CD4-positive, alpha-beta T cell treated with Interferon alpha-2 for 1 hour (primary cell): ENCODE results near the gene ARHGAP26.

ENCODE experiments used
- DNase-seq, 2 donors: peaks; one replicate each; pipeline ENCODE4 v3.0.0-alpha.2; 2020 to 2022

The ARHGAP26 gene

GRCh38 chr5:142814122-142814521 lies 43.9 kb downstream of the ARHGAP26 start:
- no peak for DNase-seq

DNA sequence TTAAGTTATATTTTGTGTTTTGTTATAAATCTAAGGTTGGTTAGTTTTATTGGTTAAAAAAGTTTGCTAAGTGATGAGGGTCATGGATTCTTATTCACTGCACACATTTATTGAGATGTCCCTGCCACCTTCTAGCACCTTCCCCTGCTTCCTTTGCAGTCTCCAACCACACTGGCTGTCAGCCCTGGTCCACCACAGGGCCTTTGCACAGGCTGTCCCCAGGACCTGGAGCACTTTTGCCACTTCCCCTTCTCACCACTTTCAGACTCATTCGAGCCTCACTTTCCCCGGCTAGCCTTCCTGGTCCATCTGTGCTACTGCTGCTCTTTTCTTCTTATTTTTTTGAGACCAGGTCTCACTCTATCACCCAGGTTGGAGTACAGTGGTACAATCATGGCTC lies 45.3 kb downstream of the ARHGAP26 start:
- DNase-seq = no peak

- no peak for DNase-seq
Observed at GRCh38 chr5:142816531-142817430, 46.6 kb downstream of the ARHGAP26 start.

DNA sequence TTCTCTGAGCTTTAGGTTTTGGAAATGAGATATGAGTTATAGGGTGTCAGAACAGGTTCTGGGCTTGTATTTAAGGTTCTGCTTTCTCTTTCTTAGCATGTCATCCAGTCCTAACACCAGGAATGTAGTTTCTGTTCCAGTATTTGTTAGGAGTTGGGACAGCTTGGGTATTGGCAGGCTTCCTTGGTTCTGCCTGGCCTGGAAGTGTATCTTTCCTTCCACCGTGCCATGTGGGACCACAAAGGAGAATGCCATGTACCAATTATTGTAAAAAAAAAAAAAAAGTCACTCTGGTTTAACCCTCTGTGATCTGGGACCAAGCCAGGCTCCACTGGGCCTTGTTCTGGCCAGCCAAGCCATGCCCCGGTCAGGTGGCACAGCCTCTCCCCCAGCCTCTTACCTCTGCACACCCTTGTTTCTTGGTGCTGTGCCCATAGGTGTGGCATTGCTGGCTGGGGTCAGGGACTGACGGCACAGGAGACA lies 47.8 kb downstream of the ARHGAP26 start:
- no peak for DNase-seq

DNA sequence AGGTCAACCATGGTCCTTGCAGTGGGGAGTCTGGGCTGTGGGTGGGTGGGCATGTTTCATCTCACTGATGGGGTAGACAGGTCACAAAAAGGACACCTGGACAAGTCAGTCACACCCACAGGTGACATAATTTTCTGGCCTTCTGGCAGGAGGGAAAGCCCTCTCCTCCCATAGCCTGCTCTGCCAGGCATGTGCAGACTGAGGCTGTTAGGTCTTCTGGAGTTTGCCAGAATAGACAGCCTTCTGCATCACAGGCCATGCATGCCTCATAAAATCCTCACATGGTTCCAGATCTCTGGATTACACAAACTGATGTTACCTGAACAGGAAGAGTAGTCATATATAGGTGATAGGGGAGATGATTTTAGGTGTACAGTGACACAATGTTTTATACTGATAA lies 49.1 kb downstream of the ARHGAP26 start:
- DNase-seq = no peak

DNA sequence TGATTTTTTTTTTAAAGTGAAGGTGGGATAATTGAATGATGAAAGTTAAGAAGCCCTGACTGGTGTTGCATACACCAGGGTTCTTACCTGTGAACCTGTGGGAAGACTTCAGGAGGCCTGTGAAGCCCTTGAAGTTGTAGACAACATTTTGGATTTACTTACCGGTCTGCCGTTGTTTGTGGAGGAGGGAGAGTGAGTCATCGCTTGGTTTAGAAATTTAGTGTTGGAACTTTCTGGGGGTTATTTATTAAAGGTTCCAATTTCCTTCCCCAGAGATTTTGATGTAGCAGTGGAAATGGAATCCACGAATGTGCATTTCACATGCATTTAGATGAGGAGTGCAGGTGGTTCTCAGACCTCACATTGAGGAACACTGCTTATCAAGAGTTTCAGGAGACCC lies 49.6 kb downstream of the ARHGAP26 start:
- no peak for DNase-seq

DNA sequence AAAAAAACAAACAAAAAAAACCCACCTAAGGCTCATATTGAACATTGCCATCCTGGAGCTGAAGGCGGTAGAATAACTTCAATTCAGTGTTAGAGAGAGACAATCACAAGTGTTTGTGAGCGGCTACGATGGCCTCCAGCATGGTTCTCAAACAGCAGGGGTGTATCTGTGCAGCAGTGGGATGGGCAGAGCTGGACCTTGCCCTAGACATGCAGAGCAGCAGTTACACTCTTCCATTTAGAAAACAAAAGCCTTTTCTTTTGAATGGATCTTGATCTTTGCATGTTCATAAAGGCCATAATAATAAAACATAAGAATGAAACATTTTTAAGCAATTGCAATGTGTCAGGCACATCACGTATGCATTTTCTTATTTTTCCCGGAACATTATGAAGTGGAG lies 50.3 kb downstream of the ARHGAP26 start:
- DNase-seq = no peak

GRCh38 chr5:142821034-142821732 lies 51.0 kb downstream of the ARHGAP26 start:
- DNase-seq = no peak

DNA sequence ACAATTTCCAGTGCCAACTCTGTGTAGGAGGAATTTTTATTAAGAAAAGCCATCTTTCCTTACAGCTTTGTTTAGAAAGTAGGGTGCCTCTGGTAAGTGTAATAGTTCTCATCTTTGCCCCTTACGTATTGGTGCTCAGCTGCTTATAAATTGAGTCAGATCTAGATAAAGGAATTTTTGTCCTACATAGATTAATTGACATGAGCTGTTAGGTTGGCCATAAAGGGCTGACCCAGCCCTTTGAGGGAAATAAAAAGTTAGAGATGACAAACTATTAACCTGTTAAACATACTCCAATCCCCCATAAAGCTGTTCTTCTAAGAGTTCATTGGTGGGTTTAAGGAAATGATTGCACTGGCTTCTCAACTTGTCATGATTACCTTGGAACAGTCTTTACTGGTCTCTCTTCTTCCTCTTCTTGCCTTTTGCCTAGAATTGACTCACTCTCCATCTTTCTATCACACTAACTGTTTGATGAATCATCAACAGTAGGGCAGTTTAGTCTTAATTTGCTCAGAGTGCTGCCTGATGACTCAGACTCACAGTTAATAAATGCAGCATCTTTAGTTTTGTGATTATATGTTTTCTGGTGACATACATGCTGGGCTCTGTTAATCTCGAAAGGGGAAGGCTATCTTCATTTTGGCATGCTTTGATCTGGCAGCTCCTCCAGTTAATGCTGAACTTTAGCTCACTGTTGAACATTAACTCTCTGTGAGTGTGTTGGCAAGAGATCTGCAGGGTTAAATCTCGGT lies 51.7 kb downstream of the ARHGAP26 start:
- DNase-seq = no peak

- no peak for DNase-seq
Observed at GRCh38 chr5:142823126-142823525, 52.9 kb downstream of the ARHGAP26 start.

DNA sequence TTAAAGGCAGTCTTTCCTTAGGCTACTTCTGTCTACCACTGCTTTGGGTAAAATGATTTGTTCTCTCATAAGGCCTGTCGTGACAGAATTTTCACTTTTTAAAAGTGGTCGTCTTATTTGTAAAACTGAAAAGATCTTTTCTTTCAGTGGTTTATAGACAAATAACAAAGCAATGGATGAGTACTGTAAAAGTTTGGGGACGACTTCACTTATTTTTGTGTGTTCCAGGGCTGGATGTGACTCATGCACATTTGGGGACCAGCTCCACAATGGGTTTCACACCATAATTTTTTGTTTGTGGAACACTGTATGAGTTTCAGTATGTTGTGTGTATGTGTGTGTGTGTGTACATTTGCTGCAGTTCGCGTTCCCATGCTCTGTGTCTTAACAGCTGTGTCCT lies 53.6 kb downstream of the ARHGAP26 start:
- DNase-seq = no peak

DNA sequence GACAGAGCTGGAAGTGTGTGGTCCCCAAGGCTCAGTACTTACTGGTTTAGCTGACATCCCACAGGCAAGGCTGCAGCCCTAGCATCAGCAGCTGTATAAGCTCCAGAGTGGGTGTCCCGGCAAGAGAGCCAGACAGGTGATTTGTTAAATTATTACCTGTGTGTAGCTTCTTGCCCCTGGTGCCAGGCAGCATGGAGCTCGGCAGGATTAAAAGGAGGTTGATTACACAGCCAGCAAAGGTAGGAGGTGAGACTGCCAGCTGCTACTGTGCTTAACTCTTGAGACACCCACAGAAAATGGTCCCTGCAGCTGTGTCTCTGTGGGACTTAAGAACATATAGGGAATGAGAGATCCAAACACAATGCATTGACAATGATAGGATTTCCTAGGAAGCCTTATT lies 54.2 kb downstream of the ARHGAP26 start:
- DNase-seq = no peak

- DNase-seq = no peak
Observed at GRCh38 chr5:142825378-142826089, 55.4 kb downstream of the ARHGAP26 start.

- no peak for DNase-seq
Observed at GRCh38 chr5:142826093-142826492, 55.9 kb downstream of the ARHGAP26 start.

GRCh38 chr5:142826741-142827492 lies 56.7 kb downstream of the ARHGAP26 start:
- DNase-seq = peak in 1 of 2 donors; percentile 18

GRCh38 chr5:142827934-142828576 lies 57.9 kb downstream of the ARHGAP26 start:
- no peak for DNase-seq

DNA sequence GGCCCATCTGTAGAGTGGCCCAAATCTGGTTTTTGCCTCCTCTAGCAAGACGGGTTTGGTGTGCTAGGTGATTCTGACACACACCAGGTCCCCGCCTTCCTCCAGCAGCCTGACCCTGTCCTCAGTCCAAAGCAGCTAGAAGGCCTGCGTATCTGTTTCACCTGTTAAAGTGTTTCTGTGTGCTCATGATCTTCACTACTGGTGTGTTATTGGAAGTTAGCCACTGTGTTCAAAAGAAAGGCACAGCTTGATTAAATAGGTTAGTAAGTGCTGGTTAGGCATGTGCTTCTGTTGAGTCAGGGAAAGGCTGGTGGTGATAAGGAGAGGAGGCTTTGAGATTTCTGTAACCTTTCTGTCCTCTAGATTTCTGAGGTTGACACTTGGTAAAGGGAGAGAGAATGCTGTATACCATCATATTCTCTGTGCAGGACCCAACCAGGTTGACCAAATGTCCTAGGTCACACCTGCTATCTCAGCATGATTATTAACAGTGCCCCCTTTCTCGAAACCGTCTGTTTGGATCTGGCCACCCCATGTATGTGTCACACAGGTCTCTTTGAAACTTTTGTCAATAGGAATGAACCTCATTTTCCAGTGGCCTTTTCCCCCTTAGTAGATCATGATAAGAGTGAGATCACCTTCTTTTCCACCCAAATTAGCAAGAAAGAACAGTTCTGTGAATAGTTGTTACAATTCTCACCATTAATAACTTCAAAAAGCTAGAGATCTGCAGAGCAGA lies 58.8 kb downstream of the ARHGAP26 start:
- DNase-seq = no peak

DNA sequence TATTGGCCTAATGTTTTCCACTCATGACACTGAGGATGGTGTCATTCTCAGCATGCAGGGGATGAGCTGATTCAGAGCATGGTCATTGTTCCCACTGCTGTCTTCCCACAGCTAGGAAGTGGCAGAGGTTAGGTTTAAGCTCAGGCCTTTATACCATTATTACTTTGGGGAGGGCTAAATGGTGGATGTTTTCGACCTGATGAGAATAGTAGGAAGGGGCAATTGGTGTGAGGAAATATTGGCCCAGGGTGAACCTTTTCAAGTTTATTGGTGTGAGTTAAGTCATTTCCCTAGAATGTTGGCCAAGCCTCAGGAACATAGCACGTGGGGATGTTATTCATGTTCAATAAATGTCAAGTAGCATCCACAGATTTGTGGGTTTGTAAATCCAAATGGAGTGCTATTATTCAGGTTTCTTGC lies 59.6 kb downstream of the ARHGAP26 start:
- DNase-seq = no peak

GRCh38 chr5:142830241-142831008 lies 60.2 kb downstream of the ARHGAP26 start:
- DNase-seq = no peak

- no peak for DNase-seq
Observed at GRCh38 chr5:142831009-142831383, 60.8 kb downstream of the ARHGAP26 start.
